CD14-positive monocyte (primary cell): Measurements from ENCODE around the gene PSMB5. TPM values are rescaled to one million over a fixed set of nuclear protein-coding genes. Genes with fewer than 3 reads are reported as not detected.

Source experiments
- DNase-seq, 3 donors: peaks; one replicate each; pipeline ENCODE4 v3.0.0-alpha.2; 2011 to 2022
- H2AFZ ChIP-seq: 2 replicates; pipeline ENCODE4 v1.6.0; 2012; ENCODE audit warnings: mild to moderate bottlenecking, low read depth, low read length, inconsistent platforms; ENCODE audit not compliant: insufficient read depth, poor library complexity, severe bottlenecking
- H3K27ac ChIP-seq, 2 donors: 1 replicate in 1 of 2; 2 replicates in 1 of 2; pipeline ENCODE4 v1.5.1; 2012 to 2013; ENCODE audit warnings: low read length in 2 of 2, control low read depth in 1 of 2, inconsistent platforms in 1 of 2, low read depth in 1 of 2, mild to moderate bottlenecking in 1 of 2
- H3K27me3 ChIP-seq, 2 donors: one replicate each; pipeline versions ENCODE4 v1.6.0 to v1.6.1; 2011 to 2013; ENCODE audit warnings: low read length in 2 of 2; ENCODE audit not compliant: control insufficient read depth in 2 of 2, insufficient read depth in 2 of 2
- H3K36me3 ChIP-seq, 2 donors: replicated peaks in 1 of 2; 1 replicate in 1 of 2; 2 replicates in 1 of 2; pipeline versions ENCODE4 v1.5.1 to v1.6.1; 2012 to 2013; ENCODE audit warnings: low read length in 2 of 2, control low read depth in 1 of 2, inconsistent platforms in 1 of 2, mild to moderate bottlenecking in 1 of 2; ENCODE audit not compliant: insufficient read depth in 2 of 2, control insufficient read depth in 1 of 2
- H3K4me1 ChIP-seq, 2 donors: 1 replicate in 1 of 2; 2 replicates in 1 of 2; pipeline versions ENCODE4 v1.5.1 to v1.6.1; 2012 to 2013; ENCODE audit warnings: low read length in 2 of 2, control low read depth in 1 of 2, inconsistent platforms in 1 of 2, mild to moderate bottlenecking in 1 of 2, moderate library complexity in 1 of 2; ENCODE audit not compliant: insufficient read depth in 2 of 2, control insufficient read depth in 1 of 2
- H3K4me2 ChIP-seq: replicated peaks from 2 replicates; pipeline ENCODE3; 2012; ENCODE audit warnings: low read length, moderate library complexity, mild to moderate bottlenecking; ENCODE audit not compliant: poor library complexity, severe bottlenecking; ENCODE audit errors: extremely low read depth
- H3K4me3 ChIP-seq, 3 experiments: fragments of 200-600 bp in 1 of 3; sonication (generic) in 1 of 3; replicated peaks in 1 of 3; 1 replicate in 2 of 3; 2 replicates in 1 of 3; pipeline ENCODE4 v1.5.1; 2011 to 2013; ENCODE audit warnings: low read length in 3 of 3, mild to moderate bottlenecking in 3 of 3, control low read depth in 2 of 3, low read depth in 2 of 3, inconsistent platforms in 1 of 3, moderate library complexity in 1 of 3
- H3K79me2 ChIP-seq: 2 replicates; pipeline ENCODE4 v1.6.0; 2012; ENCODE audit warnings: mild to moderate bottlenecking, control low read depth, inconsistent platforms, low read length, moderate library complexity; ENCODE audit not compliant: insufficient read depth
- H3K9ac ChIP-seq: 2 replicates; pipeline ENCODE4 v1.6.0; 2017; ENCODE audit warnings: low read length, mild to moderate bottlenecking; ENCODE audit not compliant: insufficient read depth, poor library complexity, severe bottlenecking
- H3K9me3 ChIP-seq, 2 donors: replicated peaks in 1 of 2; 1 replicate in 1 of 2; 2 replicates in 1 of 2; pipeline versions ENCODE4 v1.5.1 to v1.6.1; 2012 to 2013; ENCODE audit warnings: low read length in 2 of 2, control low read depth in 1 of 2; ENCODE audit not compliant: control insufficient read depth in 1 of 2, insufficient read depth in 1 of 2
- H4K20me1 ChIP-seq: 2 replicates; pipeline ENCODE4 v1.6.0; 2012; ENCODE audit warnings: mild to moderate bottlenecking, low read length, control low read depth, moderate library complexity; ENCODE audit not compliant: insufficient read depth
- H3K27ac Mint-ChIP-seq, 7 donors: one replicate each; pipeline ENCODE4 v1.8.0; 2020; ENCODE audit warnings: mild to moderate bottlenecking in 7 of 7, mixed read lengths in 7 of 7, moderate library complexity in 6 of 7, inconsistent platforms in 2 of 7
- H3K27me3 Mint-ChIP-seq, 3 donors: one replicate each; pipeline ENCODE4 v1.8.0; 2021 to 2022; ENCODE audit warnings: low read depth in 3 of 3, mild to moderate bottlenecking in 3 of 3, mixed read lengths in 3 of 3, moderate library complexity in 3 of 3, inconsistent platforms in 1 of 3
- H3K36me3 Mint-ChIP-seq, 2 donors: one replicate each; pipeline ENCODE4 v1.8.0; 2020; ENCODE audit warnings: mixed read lengths in 2 of 2, inconsistent platforms in 1 of 2, mild to moderate bottlenecking in 1 of 2
- H3K4me1 Mint-ChIP-seq: one replicate; pipeline ENCODE4 v1.8.0; 2020; ENCODE audit warnings: mild to moderate bottlenecking, mixed read lengths
- H3K4me3 Mint-ChIP-seq, 2 donors: one replicate each; pipeline ENCODE4 v1.8.0; 2020; ENCODE audit warnings: mild to moderate bottlenecking in 2 of 2, mixed read lengths in 2 of 2, moderate library complexity in 1 of 2
- H3K9me3 Mint-ChIP-seq, 7 donors: one replicate each; pipeline ENCODE4 v1.8.0; 2020 to 2022; ENCODE audit warnings: mixed read lengths in 7 of 7, mild to moderate bottlenecking in 6 of 7, moderate library complexity in 6 of 7, inconsistent platforms in 2 of 7
- WGBS: methylation state at CpG from one replicate; pipeline ENCODE4 v1.1.5; 2013; ENCODE audit warnings: missing lambda C conversion rate; ENCODE audit not compliant: insufficient coverage; 5-methylcytosine and 5-hydroxymethylcytosine counted together
- intact Hi-C, 2 donors: fragments of 100-400 bp; cut with micrococcal nuclease; formaldehyde crosslinking; loops; one replicate each; pipeline versions ENCODE4 v1.15.0 to v1.15.1; 2023
- polyA plus RNA-seq, 3 donors: library from polyadenylated mRNA; depleted of rRNA in 1 of 3; unstranded in 2 of 3; stranded (reverse) in 1 of 3; fragments of 300-500 nt in 2 of 3; fragments of >200 nt in 1 of 3; fragmentation: Illumina TruSeq in 2 of 3; gene quantifications; 1 replicate in 2 of 3; 2 replicates in 1 of 3; pipeline ENCODE4 v1.2.3, GENCODE V29; 2012 to 2021
- TF ChIP-seq, protein P1 (sequence below): fragments of 200-600 bp; IDR thresholded peaks from one replicate; pipeline ENCODE4 v1.8.0; 2022; ENCODE audit warnings: antibody characterized with exemption, mild to moderate bottlenecking

PSMB5 gene
- polyA plus RNA-seq, 3 donors: 16.8 to 61.8 (median 57.6) TPM

DNA sequence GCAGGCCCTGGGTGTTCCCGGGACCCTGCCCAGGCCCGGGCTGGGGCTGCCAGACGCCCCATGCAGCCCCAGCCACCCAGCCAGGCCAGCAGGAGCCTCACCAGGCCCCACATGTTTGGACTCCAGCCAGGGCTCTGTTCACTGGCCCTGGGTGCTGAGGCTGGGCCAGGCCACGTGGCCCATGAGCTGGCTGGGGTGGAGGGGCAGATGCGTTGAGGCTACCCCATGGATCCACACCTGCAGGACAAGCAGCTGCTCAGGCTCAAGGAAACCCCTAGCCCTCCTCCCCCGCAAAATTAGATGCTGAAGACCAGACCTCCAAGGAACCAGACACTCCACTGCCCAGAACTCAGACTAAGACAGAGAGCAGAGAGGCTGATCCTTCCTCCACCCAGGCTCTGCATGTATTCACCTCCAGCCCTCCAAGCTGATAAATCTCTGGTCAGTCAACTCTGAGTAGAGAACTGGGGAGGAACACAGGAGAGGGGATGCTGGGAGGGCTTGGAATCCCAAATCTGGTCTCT is 21.0 kb upstream of the PSMB5 start:
- DNase-seq: no peak
- Histone ChIP-seq H3K4me2 (peak overlapping the region; percentile 100), H3K9ac (no peak overlapping the region), H3K27ac (no peak overlapping the region), H2AFZ (no peak overlapping the region), H3K27me3 (peaks cover 4 to 10% of the 10 kb centered on the region in 2 donors), H3K79me2 (no peaks in the 10 kb centered on the region), H4K20me1 (peaks cover 18% of the 10 kb centered on the region), H3K9me3 (no peaks in the 10 kb centered on the region), H3K4me1 (peaks cover 23 to 31% of the 10 kb centered on the region in 2 donors), H3K4me3 (no peak overlapping the region), H3K36me3 (peaks cover 16 to 22% of the 10 kb centered on the region in 2 donors)
- TF ChIP-seq, protein P1, sequence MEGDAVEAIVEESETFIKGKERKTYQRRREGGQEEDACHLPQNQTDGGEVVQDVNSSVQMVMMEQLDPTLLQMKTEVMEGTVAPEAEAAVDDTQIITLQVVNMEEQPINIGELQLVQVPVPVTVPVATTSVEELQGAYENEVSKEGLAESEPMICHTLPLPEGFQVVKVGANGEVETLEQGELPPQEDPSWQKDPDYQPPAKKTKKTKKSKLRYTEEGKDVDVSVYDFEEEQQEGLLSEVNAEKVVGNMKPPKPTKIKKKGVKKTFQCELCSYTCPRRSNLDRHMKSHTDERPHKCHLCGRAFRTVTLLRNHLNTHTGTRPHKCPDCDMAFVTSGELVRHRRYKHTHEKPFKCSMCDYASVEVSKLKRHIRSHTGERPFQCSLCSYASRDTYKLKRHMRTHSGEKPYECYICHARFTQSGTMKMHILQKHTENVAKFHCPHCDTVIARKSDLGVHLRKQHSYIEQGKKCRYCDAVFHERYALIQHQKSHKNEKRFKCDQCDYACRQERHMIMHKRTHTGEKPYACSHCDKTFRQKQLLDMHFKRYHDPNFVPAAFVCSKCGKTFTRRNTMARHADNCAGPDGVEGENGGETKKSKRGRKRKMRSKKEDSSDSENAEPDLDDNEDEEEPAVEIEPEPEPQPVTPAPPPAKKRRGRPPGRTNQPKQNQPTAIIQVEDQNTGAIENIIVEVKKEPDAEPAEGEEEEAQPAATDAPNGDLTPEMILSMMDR: no peak
- 96% methylated on average over 5 of the region's 6 CpGs for WGBS
- Mint-ChIP-seq H3K36me3 (peaks cover 19% of the 10 kb centered on the region in 2 donors), H3K27me3 (peaks cover 10 to 16% (median 12%) of the 10 kb centered on the region in 3 donors), H3K27ac (peak overlapping the region in 1 of 7 donors; percentile 41), H3K4me3 (peak overlapping the region in 1 of 2 donors; percentile 89), H3K9me3 (peaks cover 0 to 3% (median 0%) of the 10 kb centered on the region in 7 donors), H3K4me1 (peaks cover 28% of the 10 kb centered on the region)
- intact Hi-C loops: loop anchor here in 1 of 2 donors (1.0 kb wide), 1 partner anchor 69 kb away; no protein-coding TSS in a partner anchor

DNA sequence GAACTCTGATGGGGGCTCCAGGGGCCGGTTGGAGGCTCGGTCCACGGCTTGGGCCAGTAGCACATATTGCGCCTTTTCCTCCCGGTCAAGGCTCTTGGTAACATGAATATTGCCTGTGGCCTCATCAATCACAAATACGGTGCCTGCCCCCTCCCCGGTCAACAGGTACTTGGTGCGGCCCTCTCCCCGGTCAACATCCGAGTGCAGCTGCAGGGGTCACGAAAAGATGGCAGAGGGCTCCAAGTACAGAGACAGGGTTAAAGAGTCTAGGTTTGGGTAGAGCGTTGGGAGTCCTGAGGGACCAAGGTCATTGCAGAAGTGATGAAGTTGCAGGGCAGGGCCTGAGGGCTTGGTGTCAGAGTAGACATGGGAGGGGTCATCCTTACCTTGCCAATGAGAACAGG is 20.4 kb upstream of the PSMB5 start:
- WGBS: 95% methylated on average over 11 of the region's 12 CpGs
- Histone ChIP-seq H3K9ac (no peak overlapping the region), H3K4me2 (no peak overlapping the region), H3K27ac (no peak overlapping the region), H3K9me3 (no peaks in the 10 kb centered on the region), H3K36me3 (peaks cover 11 to 17% of the 10 kb centered on the region in 2 donors), H2AFZ (no peak overlapping the region), H3K4me3 (no peak overlapping the region), H3K27me3 (peaks cover 4 to 10% of the 10 kb centered on the region in 2 donors), H3K4me1 (peaks cover 23 to 32% of the 10 kb centered on the region in 2 donors), H4K20me1 (peaks cover 16% of the 10 kb centered on the region), H3K79me2 (no peaks in the 10 kb centered on the region)
- no peak for DNase-seq
- Mint-ChIP-seq H3K27me3 (peaks cover 10 to 16% (median 12%) of the 10 kb centered on the region in 3 donors), H3K27ac (no peak overlapping the region), H3K4me3 (no peak overlapping the region), H3K4me1 (peaks cover 29% of the 10 kb centered on the region), H3K36me3 (peaks cover 14 to 15% of the 10 kb centered on the region in 2 donors), H3K9me3 (peaks cover 0 to 3% (median 0%) of the 10 kb centered on the region in 7 donors)
- intact Hi-C loops: no loop called here
- TF ChIP-seq, protein P1: no peak
